Keratinocyte (primary cell): Measurements from ENCODE around the gene ARID5B. TPM values are rescaled to one million over a fixed set of nuclear protein-coding genes. Genes with fewer than 3 reads are reported as not detected.

ENCODE experiments used
- DNase-seq: peaks from one replicate; pipeline ENCODE4 v3.0.0-alpha.2; 2011; ENCODE audit warnings: low read depth, missing footprints, low spot score
- FAIRE-seq: peaks from 2 replicates; lab custom pipeline; 2011; peaks lifted over from hg19 to GRCh38; lab: Jason Lieb, UNC
- H2AFZ ChIP-seq: 2 replicates; pipeline ENCODE4 v1.6.0; 2012; ENCODE audit warnings: low read length, control low read depth, inconsistent platforms; ENCODE audit not compliant: control insufficient read depth
- H3K27ac ChIP-seq: 2 replicates; pipeline ENCODE4 v1.5.1; 2011; ENCODE audit warnings: low read length; ENCODE audit not compliant: control insufficient read depth, insufficient read depth
- H3K27me3 ChIP-seq: 3 replicates; pipeline ENCODE4 v1.6.0; 2011; ENCODE audit warnings: low read length; ENCODE audit not compliant: control insufficient read depth, insufficient read depth; ENCODE audit errors: extremely low read depth
- H3K36me3 ChIP-seq, 2 experiments: 2 replicates in 1 of 2; 3 replicates in 1 of 2; pipeline ENCODE4 v1.5.1; 2011; ENCODE audit warnings: low read length in 2 of 2, mild to moderate bottlenecking in 1 of 2; ENCODE audit not compliant: control insufficient read depth in 2 of 2, insufficient read depth in 2 of 2; ENCODE audit errors: extremely low read depth in 1 of 2
- H3K4me1 ChIP-seq: 3 replicates; pipeline ENCODE4 v1.5.1; 2011; ENCODE audit warnings: low read length; ENCODE audit not compliant: control insufficient read depth, insufficient read depth; ENCODE audit errors: extremely low read depth
- H3K4me2 ChIP-seq: 3 replicates; pipeline ENCODE4 v1.6.0; 2011; ENCODE audit warnings: low read depth, low read length; ENCODE audit not compliant: control insufficient read depth, insufficient read depth; ENCODE audit errors: extremely low read depth
- H3K4me3 ChIP-seq, 3 experiments: fragments of 200-600 bp in 1 of 3; sonication (generic) in 1 of 3; 2 replicates in 2 of 3; 3 replicates in 1 of 3; pipeline ENCODE4 v1.5.1; 2011 to 2016; ENCODE audit warnings: low read length in 3 of 3, mild to moderate bottlenecking in 3 of 3, control low read depth in 2 of 3, inconsistent platforms in 1 of 3, low read depth in 1 of 3, mixed read lengths in 1 of 3, mixed run types in 1 of 3, moderate library complexity in 1 of 3; ENCODE audit not compliant: control insufficient read depth in 2 of 3, insufficient read depth in 2 of 3; ENCODE audit errors: extremely low read depth in 1 of 3
- H3K79me2 ChIP-seq: 2 replicates; pipeline ENCODE4 v1.6.0; 2012; ENCODE audit warnings: low read length; ENCODE audit not compliant: control insufficient read depth, insufficient read depth
- H3K9ac ChIP-seq: 3 replicates; pipeline ENCODE4 v1.6.0; 2011; ENCODE audit warnings: low read length; ENCODE audit not compliant: control insufficient read depth, insufficient read depth; ENCODE audit errors: extremely low read depth
- H3K9me1 ChIP-seq: 3 replicates; pipeline ENCODE4 v1.6.0; 2011; ENCODE audit warnings: low read length; ENCODE audit not compliant: control insufficient read depth, insufficient read depth; ENCODE audit errors: extremely low read depth
- H3K9me3 ChIP-seq: 2 replicates; pipeline ENCODE4 v1.5.1; 2012; ENCODE audit warnings: low read depth, low read length; ENCODE audit not compliant: control insufficient read depth
- H4K20me1 ChIP-seq: 3 replicates; pipeline ENCODE4 v1.6.0; 2011; ENCODE audit warnings: low read length; ENCODE audit not compliant: control insufficient read depth, insufficient read depth; ENCODE audit errors: extremely low read depth
- CTCF ChIP-seq, 3 experiments: IDR thresholded peaks in 1 of 3; conservative IDR thresholded peaks in 1 of 3; optimal IDR thresholded peaks in 1 of 3; 2 replicates in 2 of 3; 3 replicates in 1 of 3; pipeline versions ENCODE3 to v1.5.1; 2011; ENCODE audit warnings: low read length in 3 of 3, mild to moderate bottlenecking in 3 of 3, moderate library complexity in 2 of 3, control low read depth in 1 of 3, inconsistent platforms in 1 of 3; ENCODE audit not compliant: insufficient read depth in 2 of 3; ENCODE audit errors: extremely low read depth in 1 of 3
- EZH2 ChIP-seq: IDR thresholded peaks from one replicate; pipeline ENCODE4 v1.6.1; 2012; ENCODE audit warnings: inconsistent platforms, mild to moderate bottlenecking, low read length, moderate library complexity
- dilution Hi-C: fragments of 300-500 bp; cut with MboI; formaldehyde crosslinking; loops from one replicate; pipeline ENCODE4 v1.7.0; 2020; ENCODE audit warnings: low sequenced_read_pairs; ENCODE audit not compliant: extremely low pct_ligation_motif_present
- polyA plus RNA-seq, 5 experiments: library from polyadenylated mRNA; depleted of rRNA in 3 of 5; stranded (reverse) in 3 of 5; stranded (forward) in 1 of 5; unstranded in 1 of 5; fragments of >200 nt; gene quantifications; 1 replicate in 1 of 5; 2 replicates in 3 of 5; 3 replicates in 1 of 5; pipeline versions ENCODE4 v1.2.1 to v1.2.3, GENCODE V29; 2011 to 2012; ENCODE audit warnings: missing spikeins in 2 of 5, low read depth in 1 of 5, low replicate concordance in 1 of 5

The ARID5B gene
- polyA plus RNA-seq, 1 donor (not counting 4 experiments of a cell fraction or from before 2014, with no cell fraction given): 7.0 TPM

DNA sequence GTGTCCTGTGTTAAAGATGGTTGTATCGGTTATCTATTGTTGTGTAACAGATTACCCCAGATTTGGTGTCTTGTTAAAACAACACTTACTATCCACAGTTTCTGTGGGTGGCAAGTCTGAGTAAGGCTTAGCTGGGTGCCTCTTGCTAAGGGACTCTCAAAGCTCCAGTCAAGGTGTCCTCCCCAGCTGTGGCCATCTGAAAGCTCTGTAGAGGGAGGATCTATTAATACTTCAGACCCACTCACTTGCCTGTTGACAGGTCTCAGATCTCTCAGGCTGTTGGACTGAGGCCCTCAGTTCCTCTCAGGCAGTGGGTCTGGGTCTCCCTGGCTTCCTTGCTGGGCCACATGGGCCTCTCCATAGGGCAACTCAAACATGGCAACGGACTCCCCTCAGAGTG lies 19.6 kb downstream of the ARID5B start:
- Histone ChIP-seq H3K4me2 (no peak overlapping the region), H3K9ac (no peak overlapping the region), H3K9me3 (no peaks in the 10 kb centered on the region), H3K4me3 (no peak overlapping the region), H3K36me3 (peaks cover 4 to 6% of the 10 kb centered on the region in 2 experiments), H3K27ac (no peak overlapping the region), H3K27me3 (no peaks in the 10 kb centered on the region), H2AFZ (no peak overlapping the region), H3K4me1 (no peaks in the 10 kb centered on the region), H3K9me1 (no peaks in the 10 kb centered on the region), H3K79me2 (peaks cover 26% of the 10 kb centered on the region), H4K20me1 (no peaks in the 10 kb centered on the region)
- DNase-seq: no peak
- no peak for FAIRE-seq
- dilution Hi-C loops: no loop called here
- no peak for TF ChIP-seq CTCF (optimal IDR thresholded peaks at IDR 0.05 in 1 of 3, IDR thresholded peaks at IDR 0.05 in 1 of 3, conservative IDR thresholded peaks at IDR 0.05 in 1 of 3; ENCODE audit: extremely low read depth in 1 of 3, insufficient read depth in 2 of 3, low read length in 3 of 3)
- no peak for TF ChIP-seq EZH2

GRCh38 chr10:61923210-61923949 lies 21.9 kb downstream of the ARID5B start:
- no peak for TF ChIP-seq CTCF (optimal IDR thresholded peaks at IDR 0.05 in 1 of 3, IDR thresholded peaks at IDR 0.05 in 1 of 3, conservative IDR thresholded peaks at IDR 0.05 in 1 of 3; ENCODE audit: extremely low read depth in 1 of 3, insufficient read depth in 2 of 3, low read length in 3 of 3)
- H4K20me1 ChIP-seq: no peaks in the 10 kb centered on the region
- no peak overlapping the region for H3K27ac ChIP-seq
- H3K27me3 ChIP-seq: no peaks in the 10 kb centered on the region
- FAIRE-seq (peak; percentile 69), DNase-seq (no peak)
- no peaks in the 10 kb centered on the region for H3K9me3 ChIP-seq
- H3K4me2 ChIP-seq: no peak overlapping the region
- H3K4me1 ChIP-seq: no peaks in the 10 kb centered on the region
- dilution Hi-C loops: no loop called here
- peaks cover 4 to 6% of the 10 kb centered on the region in 2 experiments for H3K36me3 ChIP-seq
- H3K4me3 ChIP-seq: no peak overlapping the region
- peaks cover 18% of the 10 kb centered on the region for H3K79me2 ChIP-seq
- no peaks in the 10 kb centered on the region for H3K9me1 ChIP-seq
- H3K9ac ChIP-seq: no peak overlapping the region
- H2AFZ ChIP-seq: no peak overlapping the region
